A549 treated with Mapracorat at 1 μM for 4 hours (cell line): ENCODE data around the gene EID2. TPM values are rescaled to one million over a fixed set of nuclear protein-coding genes. Genes with fewer than 3 reads are reported as not detected.

Experiments
- total RNA-seq: library from RNA; stranded (reverse); fragments of 200-300 nt; extraction: Qiagen RNA extraction; gene quantifications from 5 replicates; pipeline ENCODE4 v1.2.3, GENCODE V29; 2022

Gene EID2, protein sequence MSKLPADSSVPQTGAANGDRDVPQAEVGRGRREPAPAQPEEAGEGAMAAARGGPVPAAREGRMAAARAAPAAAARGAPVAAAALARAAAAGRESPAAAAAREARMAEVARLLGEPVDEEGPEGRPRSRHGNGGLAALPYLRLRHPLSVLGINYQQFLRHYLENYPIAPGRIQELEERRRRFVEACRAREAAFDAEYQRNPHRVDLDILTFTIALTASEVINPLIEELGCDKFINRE
- 32.4 to 46.0 TPM (median 44.1 TPM) in 5 replicates for total RNA-seq

DNA sequence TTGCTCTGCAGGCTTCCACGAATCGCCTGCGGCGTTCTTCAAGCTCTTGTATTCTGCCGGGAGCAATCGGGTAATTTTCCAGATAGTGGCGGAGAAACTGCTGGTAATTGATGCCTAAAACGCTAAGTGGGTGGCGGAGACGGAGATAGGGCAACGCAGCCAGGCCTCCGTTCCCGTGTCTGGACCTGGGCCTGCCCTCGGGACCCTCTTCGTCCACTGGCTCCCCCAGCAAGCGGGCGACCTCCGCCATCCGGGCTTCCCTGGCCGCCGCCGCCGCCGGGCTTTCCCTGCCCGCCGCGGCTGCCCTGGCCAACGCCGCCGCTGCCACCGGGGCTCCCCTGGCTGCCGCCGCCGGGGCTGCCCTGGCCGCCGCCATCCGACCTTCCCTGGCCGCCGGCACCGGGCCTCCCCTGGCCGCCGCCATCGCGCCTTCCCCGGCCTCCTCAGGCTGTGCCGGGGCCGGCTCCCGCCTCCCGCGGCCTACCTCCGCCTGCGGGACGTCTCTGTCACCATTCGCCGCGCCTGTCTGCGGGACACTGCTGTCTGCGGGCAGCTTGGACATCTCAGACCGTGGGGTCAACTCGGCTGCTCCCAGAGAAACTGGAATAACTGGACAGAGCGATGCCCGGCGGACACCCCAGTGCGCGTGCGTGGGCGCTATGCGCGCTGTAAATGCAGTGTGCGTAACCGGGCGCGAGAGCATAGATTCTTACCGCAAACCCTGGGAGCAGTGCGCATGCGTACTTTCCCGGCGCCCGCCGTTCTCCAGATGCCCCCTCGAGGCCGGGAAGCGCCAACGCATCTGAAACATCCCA lies at the start of gene EID2:
TSS of gene EID2 (minus strand) at position 644 of the 815 bp plus-strand sequence. CDS start at position 562, 82 bp downstream.

DNA sequence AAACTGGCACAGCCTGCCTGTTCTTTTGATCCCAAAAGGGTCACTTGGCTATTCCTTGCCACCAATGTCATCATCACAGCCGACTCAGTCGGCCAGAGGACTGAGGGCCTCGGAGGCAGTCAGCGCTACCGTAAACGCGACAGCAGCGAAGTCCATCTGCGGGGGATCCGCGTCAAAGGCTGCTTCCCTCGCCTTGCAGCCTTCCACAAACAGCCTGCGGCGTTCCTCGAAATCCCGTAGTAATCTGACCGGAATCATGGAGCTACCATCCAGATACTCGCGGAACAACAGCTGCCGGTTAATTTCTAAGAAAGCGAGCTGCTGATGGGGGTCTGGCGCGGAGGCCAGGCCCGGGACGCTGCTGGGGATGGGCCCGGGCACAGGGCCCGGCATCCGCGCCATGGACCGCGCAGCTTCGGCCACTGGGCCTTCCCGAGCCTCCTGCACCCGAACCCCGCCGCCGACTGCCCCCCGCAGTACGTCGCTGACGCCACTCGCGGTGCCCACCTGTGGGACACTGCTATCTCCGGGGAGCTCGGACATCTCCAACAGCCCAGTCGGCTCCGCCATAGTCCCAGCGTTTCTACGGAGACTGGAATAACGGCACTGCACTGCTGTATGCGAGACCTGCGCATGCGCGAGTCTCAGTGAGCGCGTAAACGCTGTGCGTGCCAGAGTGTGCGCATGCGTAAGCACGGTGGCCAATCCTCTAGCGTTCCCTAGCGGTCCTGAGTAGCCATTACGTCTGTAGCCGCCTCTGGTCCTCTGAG lies 7.5 kb downstream of the EID2 start, which contains the start of gene EID2B:
TSS of gene EID2B (minus strand) at position 620 of the 770 bp plus-strand sequence. CDS start at position 570, 50 bp downstream.

DNA sequence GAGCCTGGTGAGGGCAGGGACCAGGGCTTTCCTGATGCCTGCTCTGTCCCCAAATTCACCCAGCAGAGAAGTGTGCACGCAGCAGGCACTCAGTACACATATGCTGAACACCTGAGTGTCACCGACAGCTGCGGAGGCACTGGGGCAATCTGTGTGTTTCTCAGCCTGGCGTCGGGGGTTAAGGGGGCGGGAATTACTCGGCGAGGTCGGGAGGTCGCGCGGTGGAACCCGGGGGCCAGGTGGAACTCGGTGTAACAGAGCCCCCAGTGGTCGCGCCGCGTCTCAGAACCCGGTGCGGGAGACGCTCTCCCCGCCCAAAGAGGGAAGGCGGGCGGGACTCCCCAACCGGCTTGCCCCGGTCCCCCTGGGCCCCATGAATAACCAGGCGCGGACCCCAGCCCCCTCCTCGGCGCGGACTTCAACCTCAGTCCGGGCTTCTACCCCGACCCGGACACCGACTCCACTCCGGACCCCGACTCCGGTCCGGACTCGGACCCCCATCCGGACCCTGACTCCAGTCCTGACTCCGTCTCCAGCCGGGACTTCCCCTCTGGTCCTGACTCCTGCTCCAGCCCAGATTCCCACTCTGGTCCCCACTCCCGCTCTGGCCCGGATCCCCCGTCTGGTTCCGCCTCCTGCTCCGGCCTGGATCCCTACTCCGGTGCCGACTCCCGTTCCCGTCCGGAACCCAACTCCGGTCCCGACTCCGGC lies 25.0 kb downstream of the EID2 start, which contains the start of gene SELENOV:
TSS of gene SELENOV (plus strand) at position 300 of the 711 bp plus-strand sequence. CDS start at position 374, 74 bp downstream.

DNA sequence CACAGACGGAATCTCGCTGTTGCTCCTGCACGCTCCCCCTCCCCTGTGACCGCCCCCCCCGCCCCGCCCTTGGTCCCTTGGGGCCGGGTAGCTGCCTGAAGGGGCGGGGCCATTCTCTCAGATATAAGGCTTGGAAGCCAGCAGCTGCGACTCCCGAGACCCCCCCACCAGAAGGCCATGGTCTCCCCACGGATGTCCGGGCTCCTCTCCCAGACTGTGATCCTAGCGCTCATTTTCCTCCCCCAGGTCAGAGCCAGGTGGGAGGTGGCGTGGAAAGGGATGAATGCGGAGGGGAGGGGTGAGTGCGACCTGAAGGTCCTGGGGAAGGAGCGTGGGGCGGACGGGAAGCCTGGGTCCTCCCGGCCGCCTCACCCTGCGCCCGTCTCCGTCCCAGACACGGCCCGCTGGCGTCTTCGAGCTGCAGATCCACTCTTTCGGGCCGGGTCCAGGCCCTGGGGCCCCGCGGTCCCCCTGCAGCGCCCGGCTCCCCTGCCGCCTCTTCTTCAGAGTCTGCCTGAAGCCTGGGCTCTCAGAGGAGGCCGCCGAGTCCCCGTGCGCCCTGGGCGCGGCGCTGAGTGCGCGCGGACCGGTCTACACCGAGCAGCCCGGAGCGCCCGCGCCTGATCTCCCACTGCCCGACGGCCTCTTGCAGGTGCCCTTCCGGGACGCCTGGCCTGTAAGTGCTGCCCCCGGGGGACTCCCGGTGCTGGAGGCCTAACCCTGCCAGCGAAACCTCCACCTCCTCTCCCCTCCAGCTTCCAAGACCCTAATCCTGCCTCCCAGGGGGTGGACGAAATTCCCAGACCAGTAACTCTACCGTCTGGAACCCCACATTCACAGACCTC lies 40.9 kb downstream of the EID2 start, which contains the start of gene DLL3:
TSS of gene DLL3 (plus strand) at position 150 of the 845 bp plus-strand sequence. CDS start at position 178, 28 bp downstream.

Other genes with a start within 250 kb of the EID2 start
- 0.39 TPM in 1 of 5 replicates, not detected in the others for gene IFNL1, start 243.8 kb downstream of the EID2 start, total RNA-seq
- gene LRFN1, start 219.3 kb downstream of the EID2 start, total RNA-seq = 5.7 to 11.3 TPM (median 9.7 TPM) in 5 replicates
- 0.49 to 0.59 TPM in 2 of 5 replicates, not detected in the others for gene GMFG, start 204.1 kb downstream of the EID2 start, total RNA-seq
- 116 to 175 TPM (median 166 TPM) in 5 replicates for gene SAMD4B, start 197.7 kb downstream of the EID2 start, total RNA-seq
- 69.0 to 77.2 TPM (median 74.6 TPM) in 5 replicates for gene PAF1, start 149.1 kb downstream of the EID2 start, total RNA-seq
- gene MED29, start 148.8 kb downstream of the EID2 start, total RNA-seq = 70.3 to 78.2 TPM (median 72.2 TPM) in 5 replicates
- gene ZFP36, start 133.3 kb downstream of the EID2 start, total RNA-seq = 175 to 251 TPM (median 211 TPM) in 5 replicates
- 63.4 to 106 TPM (median 88.8 TPM) in 5 replicates for gene PLEKHG2, start 127.5 kb downstream of the EID2 start, total RNA-seq
- 6,732 to 7,787 TPM (median 7,280 TPM) in 5 replicates for gene RPS16, start 104.2 kb downstream of the EID2 start, total RNA-seq
- gene SUPT5H, start 94.6 kb downstream of the EID2 start, total RNA-seq = 165 to 210 TPM (median 178 TPM) in 5 replicates
- gene TIMM50, start 59.3 kb downstream of the EID2 start, total RNA-seq = 169 to 233 TPM (median 220 TPM) in 5 replicates
- 6.5 to 11.3 TPM (median 10.5 TPM) in 5 replicates for gene DLL3, start 41.2 kb downstream of the EID2 start, total RNA-seq
- gene SELENOV, start 25.0 kb downstream of the EID2 start, total RNA-seq = not detected in 5 replicates
- gene EID2B, start 7.3 kb downstream of the EID2 start, total RNA-seq = 6.6 to 10.3 TPM (median 7.9 TPM) in 5 replicates
- gene LGALS13, start 62.4 kb upstream of the EID2 start, total RNA-seq = not detected in 5 replicates
- gene LGALS16, start 115.8 kb upstream of the EID2 start, total RNA-seq = not detected in 5 replicates
- not detected in 5 replicates for gene LGALS14, start 164.3 kb upstream of the EID2 start, total RNA-seq
- not detected in 5 replicates for gene CLC, start 197.9 kb upstream of the EID2 start, total RNA-seq
- gene LEUTX, start 238.7 kb upstream of the EID2 start, total RNA-seq = not detected in 5 replicates